Gastroesophageal sphincter (tissue), 4 donors: ENCODE measurements around the gene ZNF280C. TPM values are rescaled to one million over a fixed set of nuclear protein-coding genes. Genes with fewer than 3 reads are reported as not detected.

Experiments used
- ATAC-seq: fragments of 150-250 bp; one replicate; pipeline ENCODE4 v1.9.1; 2016; ENCODE audit warnings: mild to moderate bottlenecking, moderate library complexity
- H3K27ac ChIP-seq, 4 donors: fragments of 200-600 bp; sonication (generic) in 3 of 4; 1 replicate in 3 of 4; 2 replicates in 1 of 4; pipeline ENCODE4 v1.5.1; 2016 to 2019
- H3K27me3 ChIP-seq: fragments of 200-600 bp; sonication (generic); one replicate; pipeline ENCODE4 v1.5.1; 2019
- H3K36me3 ChIP-seq, 2 donors: fragments of 200-600 bp; sonication (generic); one replicate each; pipeline ENCODE4 v1.5.1; 2019; ENCODE audit warnings: control low read depth in 1 of 2
- H3K4me1 ChIP-seq, 3 donors: fragments of 200-600 bp; sonication (generic); 1 replicate in 2 of 3; 2 replicates in 1 of 3; pipeline ENCODE4 v1.5.1; 2016 to 2019; ENCODE audit warnings: control low read depth in 2 of 3
- H3K4me3 ChIP-seq, 2 donors: fragments of 200-600 bp; sonication (generic); one replicate each; pipeline ENCODE4 v1.5.1; 2019; ENCODE audit warnings: mild to moderate bottlenecking in 1 of 2, moderate library complexity in 1 of 2
- H3K9me3 ChIP-seq, 3 donors: fragments of 200-600 bp; sonication (generic); one replicate each; pipeline ENCODE4 v1.5.1; 2017 to 2019; ENCODE audit warnings: control low read depth in 2 of 3
- EP300 ChIP-seq: sonication (generic); formaldehyde crosslinking; IDR thresholded peaks from one replicate; pipeline ENCODE4 v1.6.1; 2017; ENCODE audit warnings: antibody characterized with exemption, mild to moderate bottlenecking
- POLR2A ChIP-seq, 2 donors: fragments of 450-650 bp; IDR thresholded peaks; one replicate each; pipeline ENCODE4 v1.6.1; 2017; ENCODE audit warnings: antibody characterized with exemption in 2 of 2, mild to moderate bottlenecking in 2 of 2, moderate library complexity in 1 of 2
- POLR2AphosphoS5 ChIP-seq: sonication (generic); formaldehyde crosslinking; IDR thresholded peaks from one replicate; pipeline ENCODE4 v1.6.1; 2017; ENCODE audit warnings: antibody characterized with exemption
- WGBS, 2 donors: methylation state at CpG; one replicate each; pipeline ENCODE4 v1.1.5; 2018; ENCODE audit warnings: low coverage in 1 of 2; 5-methylcytosine and 5-hydroxymethylcytosine counted together
- small RNA-seq, 4 donors: library from RNA; depleted of rRNA; stranded (forward); fragments of <200 nt; gene quantifications; one replicate each; pipeline ENCODE3, GENCODE V24; 2016
- total RNA-seq, 4 donors: library from RNA; depleted of rRNA; stranded (reverse); fragments of >200 nt; gene quantifications; one replicate each; pipeline ENCODE4 v1.1.0, GENCODE V29; 2016
- TF ChIP-seq, protein P1 (sequence below), 4 experiments: fragments of 200-600 bp in 2 of 4; fragments of 450-650 bp in 2 of 4; sonication (generic) in 1 of 4; IDR thresholded peaks; one replicate each; pipeline ENCODE4 v1.5.1; 2017 to 2019; ENCODE audit warnings: antibody characterized with exemption in 4 of 4, mild to moderate bottlenecking in 2 of 4, moderate library complexity in 2 of 4

The ZNF280C gene
- total RNA-seq, 4 donors from 2014 or later: 2.7 to 4.6 (median 3.8) TPM

DNA sequence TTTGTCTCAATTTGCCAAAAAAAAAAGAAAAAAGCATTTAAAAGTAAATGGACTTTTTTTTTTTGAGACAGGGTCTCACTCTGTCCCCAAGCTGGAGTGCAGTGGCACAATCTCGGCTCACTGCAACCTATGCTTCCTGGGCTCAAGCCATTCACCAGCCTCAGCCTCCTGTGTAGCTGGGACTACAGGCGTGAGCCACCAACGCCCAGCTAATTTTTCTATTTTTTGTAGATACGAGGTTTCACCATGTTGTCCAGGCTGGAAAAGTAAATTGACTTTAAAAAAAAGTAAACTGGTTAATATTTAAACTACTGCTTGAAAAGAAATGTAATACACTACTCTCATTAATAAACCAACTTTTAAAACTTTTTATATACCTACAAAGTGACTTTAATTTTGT, 108.9 kb downstream of the ZNF280C start:
- H3K36me3 ChIP-seq: no peaks in the 10 kb centered on the region
- no peak for ATAC-seq
- TF ChIP-seq POLR2AphosphoS5 (no peak), EP300 (no peak), POLR2A (IDR thresholded peaks at IDR 0.05) (no peak)
- TF ChIP-seq, protein P1, sequence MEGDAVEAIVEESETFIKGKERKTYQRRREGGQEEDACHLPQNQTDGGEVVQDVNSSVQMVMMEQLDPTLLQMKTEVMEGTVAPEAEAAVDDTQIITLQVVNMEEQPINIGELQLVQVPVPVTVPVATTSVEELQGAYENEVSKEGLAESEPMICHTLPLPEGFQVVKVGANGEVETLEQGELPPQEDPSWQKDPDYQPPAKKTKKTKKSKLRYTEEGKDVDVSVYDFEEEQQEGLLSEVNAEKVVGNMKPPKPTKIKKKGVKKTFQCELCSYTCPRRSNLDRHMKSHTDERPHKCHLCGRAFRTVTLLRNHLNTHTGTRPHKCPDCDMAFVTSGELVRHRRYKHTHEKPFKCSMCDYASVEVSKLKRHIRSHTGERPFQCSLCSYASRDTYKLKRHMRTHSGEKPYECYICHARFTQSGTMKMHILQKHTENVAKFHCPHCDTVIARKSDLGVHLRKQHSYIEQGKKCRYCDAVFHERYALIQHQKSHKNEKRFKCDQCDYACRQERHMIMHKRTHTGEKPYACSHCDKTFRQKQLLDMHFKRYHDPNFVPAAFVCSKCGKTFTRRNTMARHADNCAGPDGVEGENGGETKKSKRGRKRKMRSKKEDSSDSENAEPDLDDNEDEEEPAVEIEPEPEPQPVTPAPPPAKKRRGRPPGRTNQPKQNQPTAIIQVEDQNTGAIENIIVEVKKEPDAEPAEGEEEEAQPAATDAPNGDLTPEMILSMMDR (IDR thresholded peaks at IDR 0.05): no peak
- H3K9me3 ChIP-seq: no peaks in the 10 kb centered on the region
- no peak overlapping the region for H3K4me3 ChIP-seq
- H3K27ac ChIP-seq: no peak overlapping the region
- H3K27me3 ChIP-seq: no peaks in the 10 kb centered on the region
- 63 to 100% methylated on average over 1 to 4 of the region's 4 CpGs for WGBS, 2 donors
- peaks cover 0 to 28% (median 0%) of the 10 kb centered on the region in 3 donors for H3K4me1 ChIP-seq

DNA sequence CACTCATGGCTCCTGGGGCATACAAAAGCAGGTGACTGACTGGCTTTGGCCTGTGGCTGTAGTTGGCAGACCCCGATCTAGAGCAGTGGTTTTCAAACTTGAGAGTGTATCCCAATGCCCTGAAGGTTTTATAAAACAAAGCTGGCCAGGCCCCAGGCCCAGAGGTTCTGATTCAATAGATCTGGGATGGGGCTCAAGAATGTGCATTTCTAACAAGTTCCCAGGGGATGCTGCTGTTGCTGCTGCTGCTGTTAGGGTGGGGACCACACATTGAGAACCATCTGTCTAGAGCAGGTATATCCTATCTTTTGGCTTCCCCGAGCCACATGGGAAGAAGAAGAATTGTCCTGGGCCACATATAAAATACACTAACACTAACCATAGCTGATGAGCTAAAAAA, 110.4 kb downstream of the ZNF280C start:
- H3K27me3 ChIP-seq: no peaks in the 10 kb centered on the region
- WGBS, 2 donors: 43 to 100% methylated on average over 1 of the region's 2 CpGs
- TF ChIP-seq POLR2A (IDR thresholded peaks at IDR 0.05) (no peak), EP300 (no peak), POLR2AphosphoS5 (no peak)
- TF ChIP-seq, protein P1 (IDR thresholded peaks at IDR 0.05): no peak
- H3K9me3 ChIP-seq: no peaks in the 10 kb centered on the region
- no peak overlapping the region for H3K27ac ChIP-seq
- no peak overlapping the region for H3K4me3 ChIP-seq
- peaks cover 0 to 14% (median 0%) of the 10 kb centered on the region in 3 donors for H3K4me1 ChIP-seq
- ATAC-seq: no peak
- H3K36me3 ChIP-seq: no peaks in the 10 kb centered on the region

DNA sequence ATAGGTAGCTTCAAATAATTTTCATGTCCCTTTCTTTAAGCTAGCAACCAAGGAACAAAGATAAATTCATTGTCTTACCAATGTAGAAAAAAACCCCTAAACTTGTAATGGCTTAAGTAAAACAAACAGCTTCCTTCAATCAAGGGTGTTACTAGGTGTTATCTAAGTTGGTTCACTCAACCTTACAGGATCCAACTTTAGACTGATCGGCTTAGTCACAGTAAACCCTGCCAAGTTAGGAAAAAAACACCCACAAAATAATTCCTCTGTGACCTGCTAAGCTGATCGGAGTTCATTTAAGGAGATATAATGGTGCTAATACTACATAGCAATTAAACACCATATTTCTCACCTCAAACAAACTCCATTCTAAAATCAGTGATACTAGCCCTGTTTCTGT, 113.1 kb downstream of the ZNF280C start:
- Histone ChIP-seq H3K4me1 (no peaks in the 10 kb centered on the region), H3K36me3 (no peaks in the 10 kb centered on the region), H3K27me3 (no peaks in the 10 kb centered on the region), H3K4me3 (no peak overlapping the region), H3K9me3 (no peaks in the 10 kb centered on the region), H3K27ac (no peak overlapping the region)
- TF ChIP-seq POLR2AphosphoS5 (no peak), EP300 (no peak)
- TF ChIP-seq, protein P1 (IDR thresholded peaks at IDR 0.05): no peak
- ATAC-seq: no peak
- 53% methylated on average over 2 of the region's 2 CpGs; no CpG with 5 or more reads in 1 of the 2 donors for WGBS, 2 donors

Small RNA genes within 50 kb of the gene (small RNA-seq; reads per million reads assigned to genes)
- 0 reads per million in 4 donors for gene RNU6-1130P

Other genes starting within 250 kb of the ZNF280C start
- 1 to 10 TPM; 4.5 to 9.5 (median 7.5) TPM for gene ELF4, start 158.4 kb downstream of the ZNF280C start, total RNA-seq
- 10 to 100 TPM; 14.0 to 25.5 (median 16.9) TPM for gene AIFM1, start 103.1 kb downstream of the ZNF280C start, total RNA-seq
- 1 to 10 TPM in 1 of 4 donors, under 1 TPM in 1, not detected in 2; 0.93 to 1.2 TPM for gene RAB33A, start 96.9 kb downstream of the ZNF280C start, total RNA-seq
- gene SLC25A14, start 71.0 kb upstream of the ZNF280C start, total RNA-seq: 10 to 100 TPM in 1 of 4 donors, 1 to 10 TPM in 3; 7.8 to 12.9 (median 8.4) TPM
- gene GPR119, start 116.8 kb upstream of the ZNF280C start, total RNA-seq: not detected
- 10 to 100 TPM; 14.8 to 19.5 (median 18.0) TPM for gene RBMX2, start 133.1 kb upstream of the ZNF280C start, total RNA-seq